ENCODE results near the gene APOBEC3B.
"Not testable (repeated sequence)": the region's sequence is repeated elsewhere in the genome, so short reads cannot be mapped to it uniquely, and the experiment has no call there.

The APOBEC3B gene

GRCh38 chr22:38967451-38968450 lies 14.4 kb upstream of the APOBEC3B start:
- no peak for DNase-seq (ENCODE audit: low read depth)

GRCh38 chr22:38968801-38969200 lies 13.3 kb upstream of the APOBEC3B start:
- DNase-seq (ENCODE audit: low read depth) = no peak

GRCh38 chr22:38970551-38970950 lies 11.6 kb upstream of the APOBEC3B start:
- DNase-seq (ENCODE audit: low read depth) = no peak

GRCh38 chr22:38971202-38971601 lies 10.9 kb upstream of the APOBEC3B start:
- no peak for DNase-seq (ENCODE audit: low read depth)

GRCh38 chr22:38971791-38972190 lies 10.4 kb upstream of the APOBEC3B start:
- no peak for DNase-seq (ENCODE audit: low read depth)

GRCh38 chr22:38972558-38972957 lies 9.6 kb upstream of the APOBEC3B start:
- DNase-seq (ENCODE audit: low read depth) = no peak

GRCh38 chr22:38973289-38974169 lies 8.6 kb upstream of the APOBEC3B start:
- DNase-seq (ENCODE audit: low read depth) = no peak

- DNase-seq (ENCODE audit: low read depth) = no peak
Measured at GRCh38 chr22:38974170-38974825, 7.8 kb upstream of the APOBEC3B start.

GRCh38 chr22:38974826-38975175 lies 7.3 kb upstream of the APOBEC3B start:
- DNase-seq (ENCODE audit: low read depth) = no peak

GRCh38 chr22:38977289-38977688 lies 4.9 kb upstream of the APOBEC3B start:
- not testable (repeated sequence) for DNase-seq (ENCODE audit: low read depth)

- not testable (repeated sequence) for DNase-seq (ENCODE audit: low read depth)
Measured at GRCh38 chr22:38980587-38980986, 1.6 kb upstream of the APOBEC3B start.

- DNase-seq (ENCODE audit: low read depth) = no peak
Measured at GRCh38 chr22:38981005-38981991, 849 bp upstream of the APOBEC3B start.

- DNase-seq (ENCODE audit: low read depth) = no peak
Measured at GRCh38 chr22:38984224-38984623, 2.1 kb downstream of the APOBEC3B start.

- not testable (repeated sequence) for DNase-seq (ENCODE audit: low read depth)
Measured at GRCh38 chr22:38984784-38985757, 2.9 kb downstream of the APOBEC3B start.

- DNase-seq (ENCODE audit: low read depth) = no peak
Measured at GRCh38 chr22:38986629-38987028, 4.5 kb downstream of the APOBEC3B start.

- DNase-seq (ENCODE audit: low read depth) = no peak
Measured at GRCh38 chr22:38987171-38987895, 5.2 kb downstream of the APOBEC3B start.

- no peak for DNase-seq (ENCODE audit: low read depth)
Measured at GRCh38 chr22:38989466-38989865, 7.3 kb downstream of the APOBEC3B start.

- not testable (repeated sequence) for DNase-seq (ENCODE audit: low read depth)
Measured at GRCh38 chr22:38992871-38993371, 10.8 kb downstream of the APOBEC3B start.

- DNase-seq (ENCODE audit: low read depth) = no peak
Measured at GRCh38 chr22:38996105-38996504, 14.0 kb downstream of the APOBEC3B start.

Data from HS-27A (cell line).